Measurements from ENCODE around the gene TSPAN2.

Gene TSPAN2

GRCh38 chr1:115089420-115090185 is at the start of gene TSPAN2:
TSS of gene TSPAN2 (minus strand) at chr1:115089503. CDS start at chr1:115089432, 71 bp downstream.
- no peak for DNase-seq (ENCODE audit: low read depth in 2 of 2)

- peak; percentile 31 to 44 for DNase-seq (ENCODE audit: low read depth in 2 of 2)
Measured at GRCh38 chr1:115138973-115139372, 49.7 kb upstream of the TSPAN2 start.

DNA sequence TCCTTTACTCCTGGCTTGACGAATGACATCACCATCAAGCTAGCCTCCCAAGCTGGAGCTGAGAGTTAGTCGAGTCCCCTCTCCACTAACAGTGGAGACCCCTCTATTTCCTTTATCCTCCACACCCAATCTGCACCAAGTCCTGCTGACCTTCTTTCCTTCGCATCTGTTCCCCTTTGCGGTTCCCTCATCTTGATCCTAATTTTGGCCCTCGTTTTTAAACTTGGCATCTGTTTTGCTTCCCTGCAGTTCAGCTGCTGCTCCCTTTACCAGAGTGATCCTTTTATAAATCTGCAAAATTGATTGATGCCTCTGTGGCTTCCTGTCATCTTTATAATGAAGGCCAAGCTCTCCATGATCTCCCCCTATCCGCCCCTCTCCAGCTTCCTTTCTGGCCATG is 49.0 kb upstream of the TSPAN2 start:
- no peak for DNase-seq (ENCODE audit: low read depth in 2 of 2)

- no peak for DNase-seq (ENCODE audit: low read depth in 2 of 2)
Measured at GRCh38 chr1:115137191-115137590, 47.9 kb upstream of the TSPAN2 start.

- no peak for DNase-seq (ENCODE audit: low read depth in 2 of 2)
Measured at GRCh38 chr1:115136706-115137105, 47.4 kb upstream of the TSPAN2 start.

GRCh38 chr1:115136106-115136505 is 46.8 kb upstream of the TSPAN2 start:
- no peak for DNase-seq (ENCODE audit: low read depth in 2 of 2)

GRCh38 chr1:115135681-115136080 is 46.4 kb upstream of the TSPAN2 start:
- no peak for DNase-seq (ENCODE audit: low read depth in 2 of 2)

GRCh38 chr1:115134850-115135480 is 45.7 kb upstream of the TSPAN2 start:
- DNase-seq (ENCODE audit: low read depth in 2 of 2): no peak

- no peak for DNase-seq (ENCODE audit: low read depth in 2 of 2)
Measured at GRCh38 chr1:115134231-115134630, 44.9 kb upstream of the TSPAN2 start.

DNA sequence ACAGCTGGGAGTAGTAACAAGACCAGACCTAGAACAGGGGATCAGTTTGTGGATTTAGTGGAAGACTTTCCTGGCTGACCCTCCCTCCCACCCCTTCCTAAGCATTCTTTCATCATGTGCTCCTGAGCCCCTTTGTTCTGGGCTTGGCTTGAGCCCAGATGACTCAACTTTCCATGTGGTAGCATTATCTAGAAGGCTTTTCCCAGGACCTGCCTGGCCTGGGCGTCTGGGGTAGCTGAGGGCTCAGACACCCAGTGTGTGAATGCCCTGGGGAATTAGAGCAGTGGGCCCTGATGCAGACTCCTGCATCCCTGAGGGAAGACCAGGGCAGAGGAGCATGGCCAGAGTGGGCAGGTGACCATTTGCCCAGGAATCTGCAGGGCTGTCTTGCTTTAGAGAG is 44.1 kb upstream of the TSPAN2 start:
- DNase-seq (ENCODE audit: low read depth in 2 of 2): no peak

- DNase-seq (ENCODE audit: low read depth in 2 of 2): no peak
Measured at GRCh38 chr1:115130786-115131185, 41.5 kb upstream of the TSPAN2 start.

GRCh38 chr1:115129071-115129640 is 39.9 kb upstream of the TSPAN2 start:
- DNase-seq (ENCODE audit: low read depth in 2 of 2): no peak

- DNase-seq (ENCODE audit: low read depth in 2 of 2): no peak
Measured at GRCh38 chr1:115127539-115127938, 38.2 kb upstream of the TSPAN2 start.

- DNase-seq (ENCODE audit: low read depth in 2 of 2): no peak
Measured at GRCh38 chr1:115126516-115126915, 37.2 kb upstream of the TSPAN2 start.

DNA sequence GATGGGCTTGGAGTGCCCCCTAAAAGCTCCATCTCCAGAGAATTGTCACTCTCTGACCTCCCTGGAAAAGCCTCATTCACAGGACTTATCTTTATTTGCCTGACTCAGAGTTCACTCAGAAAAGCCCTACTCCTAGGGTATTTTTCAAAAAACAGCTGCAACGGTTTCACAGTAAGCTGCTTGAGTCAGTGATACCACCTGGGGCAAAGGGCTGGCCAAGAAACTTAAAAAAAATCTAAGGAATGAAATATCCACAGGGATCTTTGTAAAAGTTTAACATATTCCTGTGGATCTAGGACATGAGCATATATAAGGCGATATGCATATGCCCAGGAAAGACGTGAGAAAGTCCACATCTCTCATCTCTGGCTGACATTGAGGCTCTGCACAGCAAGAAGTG is 33.8 kb upstream of the TSPAN2 start:
- DNase-seq (ENCODE audit: low read depth in 2 of 2): no peak

DNA sequence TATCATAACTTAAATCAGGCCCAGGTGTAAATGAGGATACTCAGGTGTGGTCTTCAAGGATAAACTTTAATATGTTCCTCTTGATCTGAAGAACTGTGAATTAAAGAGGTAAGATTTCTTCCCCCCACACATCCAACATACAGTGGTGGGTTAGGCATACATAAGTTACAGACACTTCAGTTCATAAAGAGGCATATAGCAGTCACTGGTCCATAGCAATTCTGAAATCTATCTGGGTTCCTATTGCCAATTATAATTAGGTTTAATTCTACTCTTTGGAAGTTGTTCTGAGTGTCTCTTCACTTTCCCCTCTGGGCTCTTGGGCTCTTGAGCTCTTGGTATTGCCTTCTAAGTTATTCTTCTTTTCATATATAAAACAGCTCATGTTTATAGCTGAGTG is 32.5 kb upstream of the TSPAN2 start:
- DNase-seq (ENCODE audit: low read depth in 2 of 2): no peak

DNA sequence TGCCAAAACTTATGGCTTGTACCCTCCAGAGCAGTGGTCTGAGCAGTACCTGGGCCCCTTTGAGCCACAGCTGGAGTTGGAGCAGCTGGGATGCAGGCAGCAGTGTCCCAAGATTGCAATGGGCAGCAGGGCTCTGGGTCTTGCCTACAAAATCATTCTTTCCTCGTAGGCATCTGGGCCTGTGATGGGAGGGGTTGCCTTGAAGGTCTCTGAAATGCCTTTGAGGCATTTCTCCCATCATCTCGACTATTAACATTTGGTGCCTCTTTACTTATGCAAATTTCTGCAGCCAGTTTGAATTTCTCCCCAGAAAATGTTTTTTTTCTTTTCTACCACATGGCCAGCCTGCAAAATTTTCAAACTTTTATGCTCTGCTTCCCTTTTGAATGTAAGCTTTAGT is 31.0 kb upstream of the TSPAN2 start:
- no peak for DNase-seq (ENCODE audit: low read depth in 2 of 2)

DNA sequence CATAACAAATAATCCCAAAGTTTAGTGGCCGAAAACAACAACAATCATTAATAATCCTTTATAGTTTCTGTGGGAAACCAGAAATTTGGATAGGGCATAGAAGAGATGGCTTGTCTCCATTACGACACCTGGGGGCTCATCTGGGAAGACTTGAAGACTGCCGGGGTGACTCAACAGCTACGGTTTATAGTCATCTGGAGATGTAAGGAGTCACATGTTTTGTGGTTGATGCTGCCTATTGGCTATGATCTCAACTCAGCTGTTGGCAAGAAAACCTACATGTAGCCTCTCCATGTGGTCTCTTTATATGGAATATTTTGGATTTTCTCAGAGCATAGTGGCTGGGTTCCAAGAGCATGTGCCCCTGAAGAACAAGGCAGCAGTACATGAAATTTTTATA is 29.3 kb upstream of the TSPAN2 start:
- DNase-seq (ENCODE audit: low read depth in 2 of 2): no peak

DNA sequence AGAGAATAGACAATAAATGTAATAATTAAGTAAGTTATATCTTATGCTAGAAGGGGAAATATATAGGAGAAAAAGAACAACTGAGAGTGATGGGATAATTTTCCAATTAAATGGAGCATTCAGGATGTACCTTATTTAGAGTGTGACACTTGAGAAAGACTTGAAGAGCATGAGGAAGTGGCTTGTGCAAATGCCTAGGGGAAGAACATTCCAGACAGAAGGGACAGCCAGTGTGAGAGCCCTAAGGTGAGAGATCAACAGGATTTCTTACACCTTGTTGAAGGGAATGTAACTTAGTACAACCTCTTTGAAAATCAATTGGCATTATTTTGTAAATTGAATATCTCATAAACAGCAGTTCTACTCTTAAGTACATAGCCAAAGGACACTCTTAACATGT is 28.8 kb upstream of the TSPAN2 start:
- no peak for DNase-seq (ENCODE audit: low read depth in 2 of 2)

GRCh38 chr1:115117298-115117697 is 28.0 kb upstream of the TSPAN2 start:
- no peak for DNase-seq (ENCODE audit: low read depth in 2 of 2)

DNA sequence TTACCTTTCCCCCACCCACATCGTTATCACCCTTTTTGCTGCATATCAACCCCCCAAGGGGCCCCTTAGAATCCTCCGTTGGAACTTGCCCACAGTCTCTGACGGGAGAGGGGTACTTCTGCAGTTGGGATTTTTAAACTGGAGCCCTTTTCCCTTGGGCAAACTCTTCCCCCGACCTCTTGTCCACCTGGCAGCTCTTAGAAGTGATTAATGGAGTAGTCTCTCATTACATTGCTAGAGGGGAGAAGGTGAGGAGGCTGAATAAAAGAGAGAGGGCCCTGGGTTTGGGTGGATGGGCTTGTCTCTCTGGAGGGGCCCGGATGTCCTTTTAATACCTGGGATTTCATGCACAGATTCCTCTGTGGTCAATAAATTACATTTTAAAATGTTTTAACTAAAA is 27.2 kb upstream of the TSPAN2 start:
- DNase-seq (ENCODE audit: low read depth in 2 of 2): no peak

- no peak for DNase-seq (ENCODE audit: low read depth in 2 of 2)
Measured at GRCh38 chr1:115115521-115116161, 26.3 kb upstream of the TSPAN2 start.

DNA sequence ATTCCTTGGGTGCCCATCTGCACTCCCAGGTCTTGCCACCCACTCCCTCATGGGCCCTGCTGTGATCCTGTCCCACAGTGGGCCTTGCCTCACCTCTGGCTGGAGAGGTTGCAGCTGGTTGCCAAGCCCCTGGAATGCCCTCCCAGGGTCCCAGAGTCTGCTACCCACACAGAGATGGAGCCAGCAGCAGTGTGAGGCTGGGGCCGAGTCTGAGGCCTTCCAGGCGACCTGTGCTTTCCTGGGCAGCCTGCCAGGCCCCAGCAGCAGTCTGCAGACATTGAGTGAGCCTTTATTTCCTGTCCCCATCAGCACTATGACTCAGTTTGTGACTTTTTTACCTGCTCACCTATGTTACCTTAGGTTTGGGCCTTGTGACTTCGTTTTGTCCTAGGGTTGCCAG is 25.0 kb upstream of the TSPAN2 start:
- no peak for DNase-seq (ENCODE audit: low read depth in 2 of 2)
